CD8-positive, alpha-beta memory T cell (primary cell): Measurements from ENCODE around the gene EFHC1. TPM values are rescaled to one million over a fixed set of nuclear protein-coding genes. Genes with fewer than 3 reads are reported as not detected.

ENCODE experiments used
- CTCF ChIA-PET: fragments of 350-600 bp; sonication (Branson Sonifier 250); formaldehyde crosslinking; loops from one replicate; lab custom pipeline; 2021; ENCODE audit warnings: antibody characterized with exemption; lab: Charles Lee
- POLR2A ChIA-PET: fragments of 350-600 bp; sonication (Branson Sonifier 250); formaldehyde crosslinking; loops from one replicate; lab custom pipeline; 2021; ENCODE audit warnings: antibody characterized with exemption; lab: Charles Lee
- DNase-seq, 5 donors: peaks; one replicate each; pipeline versions ENCODE4 v3.0.0 to v3.0.0-alpha.2; 2020 to 2022; ENCODE audit warnings: mixed read lengths in 1 of 5
- H3K27ac ChIP-seq: one replicate; pipeline ENCODE4 v1.7.0; 2013; ENCODE audit warnings: low read depth, mild to moderate bottlenecking, low read length, moderate library complexity
- H3K27me3 ChIP-seq: 2 replicates; pipeline ENCODE4 v1.7.0; 2013; ENCODE audit warnings: low read length, mild to moderate bottlenecking; ENCODE audit not compliant: insufficient read depth, poor library complexity, severe bottlenecking
- H3K36me3 ChIP-seq: 2 replicates; pipeline ENCODE4 v1.7.0; 2013; ENCODE audit warnings: mild to moderate bottlenecking, low read length, moderate library complexity; ENCODE audit not compliant: insufficient read depth
- H3K4me1 ChIP-seq: 2 replicates; pipeline ENCODE4 v1.7.0; 2013; ENCODE audit warnings: mild to moderate bottlenecking, low read length, moderate library complexity; ENCODE audit not compliant: insufficient read depth
- H3K4me3 ChIP-seq: 2 replicates; pipeline ENCODE4 v1.7.0; 2013; ENCODE audit warnings: mild to moderate bottlenecking, low read length
- H3K9me3 ChIP-seq: 2 replicates; pipeline ENCODE4 v1.7.0; 2013; ENCODE audit warnings: mild to moderate bottlenecking, low read length
- H3K27ac Mint-ChIP-seq, 8 donors: one replicate each; pipeline ENCODE4 v1.8.0; 2020 to 2021; ENCODE audit warnings: mixed read lengths in 8 of 8, mild to moderate bottlenecking in 6 of 8, inconsistent platforms in 3 of 8, moderate library complexity in 3 of 8
- H3K27me3 Mint-ChIP-seq, 2 donors: one replicate each; pipeline ENCODE4 v1.8.0; 2020 to 2021; ENCODE audit warnings: mixed read lengths in 2 of 2, mild to moderate bottlenecking in 1 of 2, moderate library complexity in 1 of 2
- H3K36me3 Mint-ChIP-seq, 3 donors: one replicate each; pipeline ENCODE4 v1.8.0; 2020 to 2021; ENCODE audit warnings: mixed read lengths in 3 of 3, inconsistent platforms in 1 of 3, mild to moderate bottlenecking in 1 of 3
- H3K4me1 Mint-ChIP-seq, 3 donors: one replicate each; pipeline ENCODE4 v1.8.0; 2020 to 2021; ENCODE audit warnings: mixed read lengths in 3 of 3, inconsistent platforms in 1 of 3, mild to moderate bottlenecking in 1 of 3
- H3K4me3 Mint-ChIP-seq, 7 donors: one replicate each; pipeline ENCODE4 v1.8.0; 2020 to 2021; ENCODE audit warnings: mixed read lengths in 7 of 7, mild to moderate bottlenecking in 6 of 7, moderate library complexity in 4 of 7, inconsistent platforms in 2 of 7
- H3K9me3 Mint-ChIP-seq, 5 donors: one replicate each; pipeline ENCODE4 v1.8.0; 2020 to 2022; ENCODE audit warnings: mixed read lengths in 5 of 5, mild to moderate bottlenecking in 3 of 5, moderate library complexity in 2 of 5, inconsistent platforms in 1 of 5
- polyA plus RNA-seq: library from polyadenylated mRNA; unstranded; fragments of 300-500 nt; fragmentation: Illumina TruSeq; gene quantifications from one replicate; pipeline ENCODE4 v1.2.3, GENCODE V29; 2021
- total RNA-seq, 2 experiments: library from RNA; stranded (reverse); gene quantifications; one replicate each; pipeline ENCODE4 v1.2.3, GENCODE V29; 2021

EFHC1 gene
- total and polyA plus RNA-seq, 3 experiments from 2014 or later, result 1.9 to 5.1 (median 2.6) TPM

- no peak for DNase-seq
- Mint-ChIP-seq H3K4me3 (no peak overlapping the region), H3K36me3 (peaks cover 0 to 5% (median 4%) of the 10 kb centered on the region in 3 donors), H3K4me1 (no peaks in the 10 kb centered on the region), H3K9me3 (peaks cover 0 to 2% (median 0%) of the 10 kb centered on the region in 5 donors), H3K27me3 (no peaks in the 10 kb centered on the region), H3K27ac (no peak overlapping the region)
- Histone ChIP-seq H3K4me3 (no peak overlapping the region), H3K36me3 (no peaks in the 10 kb centered on the region), H3K27ac (no peak overlapping the region), H3K27me3 (no peaks in the 10 kb centered on the region), H3K4me1 (no peaks in the 10 kb centered on the region), H3K9me3 (no peaks in the 10 kb centered on the region)
- CTCF ChIA-PET, result no interaction called here
- POLR2A ChIA-PET, result no interaction called here
Measured at GRCh38 chr6:52489881-52490280, 69.7 kb downstream of the EFHC1 start.

GRCh38 chr6:52491203-52492069 is 71.3 kb downstream of the EFHC1 start:
- CTCF ChIA-PET, result no interaction called here

GRCh38 chr6:52493669-52494068 is 73.5 kb downstream of the EFHC1 start:
- Histone ChIP-seq H3K9me3 (no peaks in the 10 kb centered on the region), H3K4me1 (no peaks in the 10 kb centered on the region), H3K4me3 (no peak overlapping the region), H3K36me3 (no peaks in the 10 kb centered on the region), H3K27me3 (no peaks in the 10 kb centered on the region), H3K27ac (no peak overlapping the region)
- DNase-seq, result no peak
- ChIA-PET CTCF (no interaction called here), POLR2A (no interaction called here)
- Mint-ChIP-seq H3K27me3 (no peaks in the 10 kb centered on the region), H3K4me3 (no peak overlapping the region), H3K36me3 (peaks cover 0 to 9% (median 6%) of the 10 kb centered on the region in 3 donors), H3K4me1 (no peaks in the 10 kb centered on the region), H3K9me3 (peaks cover 0 to 6% (median 0%) of the 10 kb centered on the region in 5 donors), H3K27ac (no peak overlapping the region)

More at GRCh38 chr6:52491203-52492069, 71.3 kb downstream of the EFHC1 start:
- no peak overlapping the region for H3K27ac Mint-ChIP-seq
- H3K36me3 ChIP-seq, result no peaks in the 10 kb centered on the region
- H3K4me1 ChIP-seq, result no peaks in the 10 kb centered on the region
- H3K4me1 Mint-ChIP-seq, result no peaks in the 10 kb centered on the region
- H3K9me3 ChIP-seq, result no peaks in the 10 kb centered on the region
- no peak overlapping the region for H3K4me3 Mint-ChIP-seq
- no peaks in the 10 kb centered on the region for H3K27me3 ChIP-seq
- H3K27ac ChIP-seq, result no peak overlapping the region
- POLR2A ChIA-PET, result no interaction called here
- H3K36me3 Mint-ChIP-seq, result peaks cover 0 to 9% (median 7%) of the 10 kb centered on the region in 3 donors
- DNase-seq, result no peak
- no peak overlapping the region for H3K4me3 ChIP-seq
- peaks cover 0 to 6% (median 0%) of the 10 kb centered on the region in 5 donors for H3K9me3 Mint-ChIP-seq
- no peaks in the 10 kb centered on the region for H3K27me3 Mint-ChIP-seq

- H3K4me3 Mint-ChIP-seq, result no peak overlapping the region
- H3K27ac Mint-ChIP-seq, result peak overlapping the region in 1 of 8 donors; percentile 63
- no peaks in the 10 kb centered on the region for H3K4me1 Mint-ChIP-seq
- no peaks in the 10 kb centered on the region for H3K9me3 ChIP-seq
- H3K4me3 ChIP-seq, result no peak overlapping the region
- no peaks in the 10 kb centered on the region for H3K36me3 ChIP-seq
- no peak for DNase-seq
- ChIA-PET CTCF (no interaction called here), POLR2A (no interaction called here)
- peaks cover 0 to 6% (median 0%) of the 10 kb centered on the region in 5 donors for H3K9me3 Mint-ChIP-seq
- no peaks in the 10 kb centered on the region for H3K27me3 Mint-ChIP-seq
- H3K27ac ChIP-seq, result no peak overlapping the region
- peaks cover 0 to 9% (median 6%) of the 10 kb centered on the region in 3 donors for H3K36me3 Mint-ChIP-seq
- H3K4me1 ChIP-seq, result no peaks in the 10 kb centered on the region
- H3K27me3 ChIP-seq, result no peaks in the 10 kb centered on the region
Measured at GRCh38 chr6:52494298-52495072, 74.3 kb downstream of the EFHC1 start.

- POLR2A ChIA-PET, result no interaction called here
- H3K27ac ChIP-seq, result no peak overlapping the region
Measured at GRCh38 chr6:52495922-52496321, 75.8 kb downstream of the EFHC1 start.

GRCh38 chr6:52496631-52497030 is 76.5 kb downstream of the EFHC1 start:
- peaks cover 0 to 6% (median 0%) of the 10 kb centered on the region in 5 donors for H3K9me3 Mint-ChIP-seq
- no peaks in the 10 kb centered on the region for H3K36me3 ChIP-seq
- CTCF ChIA-PET, result interaction anchor here (1.6 kb wide), 1 partner anchor 157 kb away, joined by 3 read pairs; no protein-coding TSS in a partner anchor
- peak overlapping the region in 1 of 8 donors; percentile 29 for H3K27ac Mint-ChIP-seq
- H3K27ac ChIP-seq, result no peak overlapping the region
- no peaks in the 10 kb centered on the region for H3K27me3 ChIP-seq
- peaks cover 2 to 9% (median 3%) of the 10 kb centered on the region in 3 donors for H3K36me3 Mint-ChIP-seq
- H3K4me3 ChIP-seq, result no peak overlapping the region
- no peaks in the 10 kb centered on the region for H3K4me1 Mint-ChIP-seq
- no peaks in the 10 kb centered on the region for H3K4me1 ChIP-seq
- no peaks in the 10 kb centered on the region for H3K27me3 Mint-ChIP-seq
- H3K4me3 Mint-ChIP-seq, result no peak overlapping the region
- POLR2A ChIA-PET, result no interaction called here
- no peak for DNase-seq
- H3K9me3 ChIP-seq, result no peaks in the 10 kb centered on the region

More at GRCh38 chr6:52495922-52496321, 75.8 kb downstream of the EFHC1 start:
- DNase-seq, result no peak
- H3K4me3 Mint-ChIP-seq, result no peak overlapping the region
- no peaks in the 10 kb centered on the region for H3K27me3 Mint-ChIP-seq
- Histone ChIP-seq H3K4me1 (no peaks in the 10 kb centered on the region), H3K27me3 (no peaks in the 10 kb centered on the region), H3K36me3 (no peaks in the 10 kb centered on the region), H3K4me3 (no peak overlapping the region), H3K9me3 (no peaks in the 10 kb centered on the region)
- H3K9me3 Mint-ChIP-seq, result peaks cover 0 to 6% (median 0%) of the 10 kb centered on the region in 5 donors
- H3K36me3 Mint-ChIP-seq, result peaks cover under 1 to 9% (median 5%) of the 10 kb centered on the region in 3 donors
- H3K4me1 Mint-ChIP-seq, result no peaks in the 10 kb centered on the region
- no peak overlapping the region for H3K27ac Mint-ChIP-seq
- CTCF ChIA-PET, result interaction anchor here (1.4 to 1.6 kb wide), 2 partner anchors 156 to 158 kb away, joined by 3 to 4 read pairs; no protein-coding TSS in a partner anchor

GRCh38 chr6:52497652-52498408 is 77.7 kb downstream of the EFHC1 start:
- Mint-ChIP-seq H3K27me3 (no peaks in the 10 kb centered on the region), H3K27ac (peak overlapping the region in 2 of 8 donors; percentile 35 to 61), H3K9me3 (peaks cover 0 to 6% (median 0%) of the 10 kb centered on the region in 5 donors), H3K4me3 (no peak overlapping the region), H3K4me1 (peaks cover 0 to 3% (median 0%) of the 10 kb centered on the region in 3 donors), H3K36me3 (peaks cover 6 to 14% (median 9%) of the 10 kb centered on the region in 3 donors)
- Histone ChIP-seq H3K27me3 (no peaks in the 10 kb centered on the region), H3K9me3 (no peaks in the 10 kb centered on the region), H3K36me3 (no peaks in the 10 kb centered on the region), H3K4me3 (no peak overlapping the region), H3K4me1 (no peaks in the 10 kb centered on the region), H3K27ac (no peak overlapping the region)
- no peak for DNase-seq
- ChIA-PET POLR2A (no interaction called here), CTCF (no interaction called here)
